GM23338 (cell line): Measurements from ENCODE around the gene ACD. TPM values are rescaled to one million over a fixed set of nuclear protein-coding genes. Genes with fewer than 3 reads are reported as not detected.

Source experiments
- ATAC-seq: fragments of 200-7000 bp; cut with Tn5 transposase; 3 replicates; pipeline ENCODE4 v1.9.1; 2020
- DNase-seq: peaks from one replicate; pipeline ENCODE4 v3.0.0-alpha.2; 2015; ENCODE audit warnings: low spot score
- H2AFZ ChIP-seq: fragments of 200-600 bp; sonication (generic); 2 replicates; pipeline ENCODE4 v1.8.0; 2016; ENCODE audit warnings: antibody characterized with exemption, mild to moderate bottlenecking, moderate library complexity
- H3F3A ChIP-seq: fragments of 200-600 bp; sonication (generic); replicated peaks from 2 replicates; pipeline ENCODE4 v1.8.0; 2017; ENCODE audit warnings: antibody characterized with exemption, mixed run types, low read depth
- H3K27ac ChIP-seq: fragments of 200-600 bp; sonication (generic); 2 replicates; pipeline ENCODE4 v1.6.1; 2016; ENCODE audit warnings: low read depth
- H3K27me3 ChIP-seq: fragments of 200-600 bp; sonication (generic); 2 replicates; pipeline ENCODE4 v1.8.0; 2016; ENCODE audit warnings: mild to moderate bottlenecking, mixed run types, moderate library complexity; ENCODE audit not compliant: insufficient read depth
- H3K36me3 ChIP-seq: fragments of 200-600 bp; sonication (generic); 2 replicates; pipeline ENCODE4 v1.8.0; 2016; ENCODE audit warnings: mild to moderate bottlenecking; ENCODE audit not compliant: insufficient read depth
- H3K4me1 ChIP-seq: fragments of 200-600 bp; sonication (generic); 2 replicates; pipeline ENCODE4 v1.8.0; 2016; ENCODE audit warnings: mild to moderate bottlenecking, moderate library complexity; ENCODE audit not compliant: insufficient read depth
- H3K4me2 ChIP-seq: fragments of 200-600 bp; sonication (generic); 2 replicates; pipeline ENCODE4 v1.7.1; 2017; ENCODE audit warnings: mixed run types
- H3K4me3 ChIP-seq: fragments of 200-600 bp; sonication (generic); 2 replicates; pipeline ENCODE4 v1.6.1; 2016; ENCODE audit warnings: mixed run types
- H3K79me2 ChIP-seq: fragments of 200-600 bp; sonication (generic); replicated peaks from 2 replicates; pipeline ENCODE4 v1.8.0; 2017; ENCODE audit warnings: mild to moderate bottlenecking; ENCODE audit not compliant: insufficient read depth
- H3K9me2 ChIP-seq: fragments of 200-600 bp; sonication (generic); 2 replicates; pipeline ENCODE4 v1.8.0; 2017; ENCODE audit not compliant: insufficient read depth
- H4K20me1 ChIP-seq: fragments of 200-600 bp; sonication (generic); replicated peaks from 2 replicates; pipeline ENCODE4 v1.8.0; 2017; ENCODE audit warnings: mild to moderate bottlenecking; ENCODE audit not compliant: insufficient read depth
- H3K27ac Mint-ChIP-seq: 2 replicates; pipeline ENCODE4 v1.8.0; 2020; ENCODE audit warnings: inconsistent platforms, mild to moderate bottlenecking, moderate library complexity, mixed read lengths
- H3K27me3 Mint-ChIP-seq: 3 replicates; pipeline ENCODE4 v1.8.0; 2022; ENCODE audit warnings: low read depth, mild to moderate bottlenecking, moderate library complexity, mixed read lengths, inconsistent platforms; ENCODE audit not compliant: insufficient read depth, poor library complexity
- H3K36me3 Mint-ChIP-seq: 3 replicates; pipeline ENCODE4 v1.8.0; 2021; ENCODE audit warnings: low read depth, mild to moderate bottlenecking, inconsistent platforms, moderate library complexity, mixed read lengths
- H3K4me1 Mint-ChIP-seq: 3 replicates; pipeline ENCODE4 v1.8.0; 2020; ENCODE audit warnings: mild to moderate bottlenecking, inconsistent platforms, mixed read lengths
- H3K4me3 Mint-ChIP-seq: 3 replicates; pipeline ENCODE4 v1.8.0; 2021; ENCODE audit warnings: moderate library complexity, mild to moderate bottlenecking, inconsistent platforms, mixed read lengths
- H3K9me3 Mint-ChIP-seq: 3 replicates; pipeline ENCODE4 v1.8.0; 2020; ENCODE audit warnings: moderate library complexity, mild to moderate bottlenecking, inconsistent platforms, mixed read lengths
- EZH2phosphoT487 ChIP-seq: fragments of 200-600 bp; sonication (generic); IDR thresholded peaks from one replicate; pipeline ENCODE4 v1.8.1; 2018; ENCODE audit warnings: antibody characterized with exemption; ENCODE audit not compliant: unreplicated experiment
- STAT1 ChIP-seq: IDR thresholded peaks from one replicate; pipeline ENCODE4 v1.6.1; 2016; ENCODE audit warnings: antibody characterized with exemption; ENCODE audit not compliant: unreplicated experiment
- polyA plus RNA-seq: library from polyadenylated mRNA; unstranded; fragments of >200 nt; fragmentation: Nextera tagmentation; extraction: Ambion mirVana; gene quantifications from 2 replicates; pipeline ENCODE4 v1.2.1, GENCODE V29; 2016
- total RNA-seq: library from RNA; depleted of rRNA; stranded (reverse); fragments of >200 nt; shearing (Covaris generic); gene quantifications from 2 replicates; pipeline ENCODE4 v1.2.3, GENCODE V29; 2014
- TF ChIP-seq, protein P1 (sequence below): fragments of 250-450 bp; sonication (Bioruptor Pico); IDR thresholded peaks from 2 replicates; pipeline ENCODE4 v1.5.0; 2020; ENCODE audit warnings: mild to moderate bottlenecking, moderate library complexity

Gene ACD
- total and polyA plus RNA-seq, 2 experiments from 2014 or later: 38.7 to 51.7 TPM

DNA sequence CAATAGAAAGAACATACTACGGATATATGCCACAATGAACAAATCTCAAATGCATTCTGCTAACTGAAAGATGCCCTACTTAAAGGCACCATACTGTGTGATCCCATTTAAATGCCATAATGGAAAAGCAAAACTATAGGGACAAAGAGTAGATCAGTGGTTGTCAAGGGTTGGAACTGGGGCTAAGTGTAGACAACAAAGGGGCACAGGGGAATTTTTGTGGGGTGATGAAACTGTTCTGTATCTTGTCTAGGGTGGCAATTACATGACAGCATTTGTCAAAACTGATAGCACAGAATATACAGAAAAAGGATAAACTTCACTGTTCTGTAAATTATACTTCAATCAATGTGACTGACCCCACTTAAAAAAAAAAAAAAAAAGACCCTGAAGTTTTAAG lies 41.4 kb upstream of the ACD start (continued):
- TF ChIP-seq, protein P1, sequence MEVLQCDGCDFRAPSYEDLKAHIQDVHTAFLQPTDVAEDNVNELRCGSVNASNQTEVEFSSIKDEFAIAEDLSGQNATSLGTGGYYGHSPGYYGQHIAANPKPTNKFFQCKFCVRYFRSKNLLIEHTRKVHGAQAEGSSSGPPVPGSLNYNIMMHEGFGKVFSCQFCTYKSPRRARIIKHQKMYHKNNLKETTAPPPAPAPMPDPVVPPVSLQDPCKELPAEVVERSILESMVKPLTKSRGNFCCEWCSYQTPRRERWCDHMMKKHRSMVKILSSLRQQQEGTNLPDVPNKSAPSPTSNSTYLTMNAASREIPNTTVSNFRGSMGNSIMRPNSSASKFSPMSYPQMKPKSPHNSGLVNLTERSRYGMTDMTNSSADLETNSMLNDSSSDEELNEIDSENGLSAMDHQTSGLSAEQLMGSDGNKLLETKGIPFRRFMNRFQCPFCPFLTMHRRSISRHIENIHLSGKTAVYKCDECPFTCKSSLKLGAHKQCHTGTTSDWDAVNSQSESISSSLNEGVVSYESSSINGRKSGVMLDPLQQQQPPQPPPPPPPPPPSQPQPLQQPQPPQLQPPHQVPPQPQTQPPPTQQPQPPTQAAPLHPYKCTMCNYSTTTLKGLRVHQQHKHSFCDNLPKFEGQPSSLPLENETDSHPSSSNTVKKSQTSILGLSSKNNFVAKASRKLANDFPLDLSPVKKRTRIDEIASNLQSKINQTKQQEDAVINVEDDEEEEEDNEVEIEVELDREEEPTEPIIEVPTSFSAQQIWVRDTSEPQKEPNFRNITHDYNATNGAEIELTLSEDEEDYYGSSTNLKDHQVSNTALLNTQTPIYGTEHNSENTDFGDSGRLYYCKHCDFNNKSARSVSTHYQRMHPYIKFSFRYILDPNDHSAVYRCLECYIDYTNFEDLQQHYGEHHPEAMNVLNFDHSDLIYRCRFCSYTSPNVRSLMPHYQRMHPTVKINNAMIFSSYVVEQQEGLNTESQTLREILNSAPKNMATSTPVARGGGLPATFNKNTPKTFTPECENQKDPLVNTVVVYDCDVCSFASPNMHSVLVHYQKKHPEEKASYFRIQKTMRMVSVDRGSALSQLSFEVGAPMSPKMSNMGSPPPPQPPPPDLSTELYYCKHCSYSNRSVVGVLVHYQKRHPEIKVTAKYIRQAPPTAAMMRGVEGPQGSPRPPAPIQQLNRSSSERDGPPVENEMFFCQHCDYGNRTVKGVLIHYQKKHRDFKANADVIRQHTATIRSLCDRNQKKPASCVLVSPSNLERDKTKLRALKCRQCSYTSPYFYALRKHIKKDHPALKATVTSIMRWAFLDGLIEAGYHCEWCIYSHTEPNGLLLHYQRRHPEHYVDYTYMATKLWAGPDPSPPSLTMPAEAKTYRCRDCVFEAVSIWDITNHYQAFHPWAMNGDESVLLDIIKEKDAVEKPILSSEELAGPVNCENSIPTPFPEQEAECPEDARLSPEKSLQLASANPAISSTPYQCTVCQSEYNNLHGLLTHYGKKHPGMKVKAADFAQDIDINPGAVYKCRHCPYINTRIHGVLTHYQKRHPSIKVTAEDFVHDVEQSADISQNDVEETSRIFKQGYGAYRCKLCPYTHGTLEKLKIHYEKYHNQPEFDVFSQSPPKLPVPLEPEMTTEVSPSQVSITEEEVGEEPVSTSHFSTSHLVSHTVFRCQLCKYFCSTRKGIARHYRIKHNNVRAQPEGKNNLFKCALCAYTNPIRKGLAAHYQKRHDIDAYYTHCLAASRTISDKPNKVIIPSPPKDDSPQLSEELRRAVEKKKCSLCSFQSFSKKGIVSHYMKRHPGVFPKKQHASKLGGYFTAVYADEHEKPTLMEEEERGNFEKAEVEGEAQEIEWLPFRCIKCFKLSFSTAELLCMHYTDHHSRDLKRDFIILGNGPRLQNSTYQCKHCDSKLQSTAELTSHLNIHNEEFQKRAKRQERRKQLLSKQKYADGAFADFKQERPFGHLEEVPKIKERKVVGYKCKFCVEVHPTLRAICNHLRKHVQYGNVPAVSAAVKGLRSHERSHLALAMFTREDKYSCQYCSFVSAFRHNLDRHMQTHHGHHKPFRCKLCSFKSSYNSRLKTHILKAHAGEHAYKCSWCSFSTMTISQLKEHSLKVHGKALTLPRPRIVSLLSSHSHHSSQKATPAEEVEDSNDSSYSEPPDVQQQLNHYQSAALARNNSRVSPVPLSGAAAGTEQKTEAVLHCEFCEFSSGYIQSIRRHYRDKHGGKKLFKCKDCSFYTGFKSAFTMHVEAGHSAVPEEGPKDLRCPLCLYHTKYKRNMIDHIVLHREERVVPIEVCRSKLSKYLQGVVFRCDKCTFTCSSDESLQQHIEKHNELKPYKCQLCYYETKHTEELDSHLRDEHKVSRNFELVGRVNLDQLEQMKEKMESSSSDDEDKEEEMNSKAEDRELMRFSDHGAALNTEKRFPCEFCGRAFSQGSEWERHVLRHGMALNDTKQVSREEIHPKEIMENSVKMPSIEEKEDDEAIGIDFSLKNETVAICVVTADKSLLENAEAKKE (CRISPR knock-in tag): no peak

- TF ChIP-seq STAT1: no peak
- DNase-seq: no peak
- peaks cover 6% of the 10 kb centered on the region; the same call in 2 of the 3 replicates for H3K36me3 Mint-ChIP-seq
- no peak overlapping the region for H3K4me2 ChIP-seq
- H3K27ac Mint-ChIP-seq: no peak overlapping the region
- no peak overlapping the region for H2AFZ ChIP-seq
- H3K4me3 Mint-ChIP-seq: no peak overlapping the region
- H3K27me3 ChIP-seq: no peaks in the 10 kb centered on the region
- H3K27me3 Mint-ChIP-seq: no peaks in the 10 kb centered on the region
- H3K4me1 ChIP-seq: no peaks in the 10 kb centered on the region
- H3K9me2 ChIP-seq: no peaks in the 10 kb centered on the region
- peaks cover 10% of the 10 kb centered on the region for H4K20me1 ChIP-seq
- H3K27ac ChIP-seq: no peak overlapping the region
- peaks cover 54% of the 10 kb centered on the region for H3K79me2 ChIP-seq
- no peaks in the 10 kb centered on the region for H3K36me3 ChIP-seq
- no peak overlapping the region for H3K4me3 ChIP-seq
- no peaks in the 10 kb centered on the region for H3F3A ChIP-seq
- no peaks in the 10 kb centered on the region for H3K9me3 Mint-ChIP-seq
- H3K4me1 Mint-ChIP-seq: 0 out of 3 replicates have a peak, but pooled peaks cover 2% of the 10 kb centered on the region
- no peak for ATAC-seq
Observed at GRCh38 chr16:67699265-67699664, 39.2 kb upstream of the ACD start.

DNA sequence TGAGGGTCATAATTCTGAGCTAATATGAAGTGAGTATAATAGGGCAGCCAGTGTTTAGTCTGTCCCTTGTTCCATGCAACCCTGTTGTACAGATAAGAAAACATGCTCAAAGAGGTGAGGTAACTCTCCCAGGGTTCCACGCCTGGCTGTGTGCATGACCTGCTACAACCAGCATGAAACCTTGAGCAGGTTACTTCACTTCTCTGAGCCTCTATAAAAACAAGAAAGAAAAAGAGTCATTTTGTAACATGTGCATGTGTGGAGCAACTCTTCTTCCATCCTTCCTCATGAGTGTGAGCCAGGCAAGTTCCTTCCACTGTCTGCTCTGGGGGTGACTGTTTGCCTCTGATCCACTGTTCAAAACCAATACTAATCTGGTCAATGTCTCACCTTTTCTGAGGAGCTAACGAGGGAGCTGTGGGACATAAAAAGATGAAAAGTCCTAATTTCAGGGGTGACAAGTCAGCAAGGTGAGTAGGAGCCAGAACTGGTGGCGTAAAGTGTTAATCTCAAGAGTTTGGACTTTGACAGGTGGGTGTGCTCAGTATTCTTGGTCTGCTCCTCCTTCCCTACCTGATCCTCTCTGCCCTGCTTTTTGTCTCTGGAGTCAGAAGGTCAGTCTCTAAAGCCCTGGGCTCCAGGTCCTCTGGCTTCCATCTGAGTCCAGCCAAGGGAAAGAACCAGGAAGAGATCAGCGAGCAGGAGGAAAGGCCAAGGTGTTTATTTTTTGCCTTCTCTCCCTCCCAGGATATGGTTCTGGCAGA lies 37.5 kb upstream of the ACD start:
- H3K27me3 ChIP-seq: no peaks in the 10 kb centered on the region
- H4K20me1 ChIP-seq: peaks cover 10% of the 10 kb centered on the region
- Mint-ChIP-seq H3K4me3 (no peak overlapping the region), H3K36me3 (peaks cover 6% of the 10 kb centered on the region; the same call in 2 of the 3 replicates), H3K9me3 (no peaks in the 10 kb centered on the region), H3K4me1 (0 out of 3 replicates have a peak, but pooled peaks cover 2% of the 10 kb centered on the region), H3K27me3 (no peaks in the 10 kb centered on the region), H3K27ac (no peak overlapping the region)
- H3K4me1 ChIP-seq: no peaks in the 10 kb centered on the region
- DNase-seq (no peak), ATAC-seq (no peak)
- no peak overlapping the region for H3K4me2 ChIP-seq
- H3K79me2 ChIP-seq: peaks cover 38% of the 10 kb centered on the region
- H3F3A ChIP-seq: no peaks in the 10 kb centered on the region
- no peak overlapping the region for H3K4me3 ChIP-seq
- H3K36me3 ChIP-seq: no peaks in the 10 kb centered on the region
- no peaks in the 10 kb centered on the region for H3K9me2 ChIP-seq
- H3K27ac ChIP-seq: no peak overlapping the region
- no peak overlapping the region for H2AFZ ChIP-seq
- TF ChIP-seq EZH2phosphoT487: no peak
- TF ChIP-seq, protein P1 (CRISPR knock-in tag): no peak
